Measurements from ENCODE around the gene CCL16. TPM values are rescaled to one million over a fixed set of nuclear protein-coding genes. Genes with fewer than 3 reads are reported as not detected.

The CCL16 gene
- total and polyA plus RNA-seq, 2 of the 4 experiments (the other 2 are of a cell fraction) = not detected

GRCh38 chr17:35949401-35949800 lies 31.9 kb downstream of the CCL16 start:
- H2AFZ ChIP-seq (replicated peaks; ENCODE audit: low read length, poor library complexity) = no peak overlapping the region
- H2BK5ac ChIP-seq (ENCODE audit: low read depth, low read length, poor library complexity, severe bottlenecking) = no peak overlapping the region
- H3K27ac ChIP-seq (ENCODE audit: insufficient read depth, low read length) = no peak overlapping the region
- H3K9me3 ChIP-seq (ENCODE audit: control insufficient read depth, insufficient read depth, low read length) = no peaks in the 10 kb centered on the region
- no peak overlapping the region for H4K5ac ChIP-seq (ENCODE audit: low read depth, low read length)
- H2BK15ac ChIP-seq (ENCODE audit: low read depth, low read length) = no peak overlapping the region
- dilution Hi-C loops (cut with HindIII; ENCODE audit: low sequenced_read_pairs, unreplicated experiment) = no loop called here
- no peak overlapping the region for H3K56ac ChIP-seq (ENCODE audit: extremely low read depth, insufficient read depth, low read length)
- H4K8ac ChIP-seq (ENCODE audit: low read depth in 2 of 2, low read length in 2 of 2) = no peak overlapping the region
- ATAC-seq (ENCODE audit: low read depth) (no peak), DNase-seq (no peak)
- H3K23ac ChIP-seq (ENCODE audit: low read depth, low read length) = no peak overlapping the region
- H3K9ac ChIP-seq (ENCODE audit: low read depth, low read length) = no peak overlapping the region
- H3K36me3 ChIP-seq (ENCODE audit: control insufficient read depth, insufficient read depth, low read length) = no peaks in the 10 kb centered on the region
- H2AK5ac ChIP-seq (ENCODE audit: low read depth, low read length) = no peak overlapping the region
- H3K14ac ChIP-seq (replicated peaks; ENCODE audit: low read depth, low read length) = no peak overlapping the region
- no peak overlapping the region for H3K4me3 ChIP-seq (ENCODE audit: insufficient read depth, low read depth, low read length)
- intact Hi-C loops (cut with micrococcal nuclease) = no loop called here
- H3K18ac ChIP-seq (ENCODE audit: low read depth, low read length) = no peak overlapping the region
- H3K9me1 ChIP-seq (ENCODE audit: insufficient read depth, low read length) = no peaks in the 10 kb centered on the region
- H3K4me1 ChIP-seq (ENCODE audit: control insufficient read depth, insufficient read depth, low read length) = no peaks in the 10 kb centered on the region
- WGBS, 2 experiments (ENCODE audit: extremely low coverage in 2 of 2, insufficient read length in 1 of 2) = no CpG with 5 or more reads among the region's 3 CpGs
- no TSS peak for BruUV-seq (replicated peaks)
- no peak overlapping the region for H4K91ac ChIP-seq (ENCODE audit: insufficient read depth, low read depth, low read length)
- no peaks in the 10 kb centered on the region for H4K20me1 ChIP-seq (ENCODE audit: insufficient read depth, low read length)
- H3K27me3 ChIP-seq (ENCODE audit: control insufficient read depth, insufficient read depth, low read length) = peaks cover 2% of the 10 kb centered on the region; the same call in 1 of the 2 replicates
- in situ Hi-C loops (cut with MboI; ENCODE audit: low sequenced_read_pairs) = no loop called here
- H3K4ac ChIP-seq (ENCODE audit: low read depth, low read length) = no peak overlapping the region
- ChIA-PET CTCF (no interaction called here), POLR2A (ENCODE audit: unreplicated experiment) (no interaction called here)
- no peak overlapping the region for H2AK9ac ChIP-seq (replicated peaks; ENCODE audit: low read depth, low read length, poor library complexity)
- H3K79me1 ChIP-seq (ENCODE audit: low read depth in 1 of 2, low read length in 2 of 2) = no peaks in the 10 kb centered on the region
- no peak overlapping the region for H3K4me2 ChIP-seq (ENCODE audit: low read depth, low read length)
- TF ChIP-seq CHD1 (IDR thresholded peaks at IDR 0.05; ENCODE audit: low read depth, low read length) (no peak), USF2 (IDR thresholded peaks at IDR 0.05; ENCODE audit: low read depth, low read length) (no peak), ELK1 (IDR thresholded peaks at IDR 0.05; ENCODE audit: borderline replicate concordance, low read depth, low read length) (no peak), RCOR1 (IDR thresholded peaks at IDR 0.05; ENCODE audit: insufficient replicate concordance, low read length) (no peak), MAFK (IDR thresholded peaks at IDR 0.05; ENCODE audit: low read depth, low read length) (no peak), CTCF (conservative IDR thresholded peaks at IDR 0.05; ENCODE audit: low read depth, low read length) (no peak), MAZ (IDR thresholded peaks at IDR 0.05; ENCODE audit: borderline replicate concordance, low read depth, low read length) (no peak), SMC3 (IDR thresholded peaks at IDR 0.05; ENCODE audit: low read depth, low read length) (no peak), FOS (IDR thresholded peaks at IDR 0.05; ENCODE audit: low read depth, low read length) (no peak), POLR2A (IDR thresholded peaks at IDR 0.05; ENCODE audit: low read depth, low read length) (no peak)
- H2BK20ac ChIP-seq (ENCODE audit: low read depth, low read length) = no peak overlapping the region
- H2BK120ac ChIP-seq (ENCODE audit: low read depth, low read length) = no peak overlapping the region
